Keratinocyte (primary cell): Measurements from ENCODE around the gene RPUSD4. TPM values are rescaled to one million over a fixed set of nuclear protein-coding genes. Genes with fewer than 3 reads are reported as not detected.

ENCODE experiments used
- DNase-seq: peaks from one replicate; pipeline ENCODE4 v3.0.0-alpha.2; 2011; ENCODE audit warnings: low read depth, missing footprints, low spot score
- FAIRE-seq: peaks from 2 replicates; lab custom pipeline; 2011; peaks lifted over from hg19 to GRCh38; lab: Jason Lieb, UNC
- H2AFZ ChIP-seq: 2 replicates; pipeline ENCODE4 v1.6.0; 2012; ENCODE audit warnings: low read length, control low read depth, inconsistent platforms; ENCODE audit not compliant: control insufficient read depth
- H3K27ac ChIP-seq: 2 replicates; pipeline ENCODE4 v1.5.1; 2011; ENCODE audit warnings: low read length; ENCODE audit not compliant: control insufficient read depth, insufficient read depth
- H3K27me3 ChIP-seq: 3 replicates; pipeline ENCODE4 v1.6.0; 2011; ENCODE audit warnings: low read length; ENCODE audit not compliant: control insufficient read depth, insufficient read depth; ENCODE audit errors: extremely low read depth
- H3K36me3 ChIP-seq, 2 experiments: 2 replicates in 1 of 2; 3 replicates in 1 of 2; pipeline ENCODE4 v1.5.1; 2011; ENCODE audit warnings: low read length in 2 of 2, mild to moderate bottlenecking in 1 of 2; ENCODE audit not compliant: control insufficient read depth in 2 of 2, insufficient read depth in 2 of 2; ENCODE audit errors: extremely low read depth in 1 of 2
- H3K4me1 ChIP-seq: 3 replicates; pipeline ENCODE4 v1.5.1; 2011; ENCODE audit warnings: low read length; ENCODE audit not compliant: control insufficient read depth, insufficient read depth; ENCODE audit errors: extremely low read depth
- H3K4me2 ChIP-seq: 3 replicates; pipeline ENCODE4 v1.6.0; 2011; ENCODE audit warnings: low read depth, low read length; ENCODE audit not compliant: control insufficient read depth, insufficient read depth; ENCODE audit errors: extremely low read depth
- H3K4me3 ChIP-seq, 3 experiments: fragments of 200-600 bp in 1 of 3; sonication (generic) in 1 of 3; 2 replicates in 2 of 3; 3 replicates in 1 of 3; pipeline ENCODE4 v1.5.1; 2011 to 2016; ENCODE audit warnings: low read length in 3 of 3, mild to moderate bottlenecking in 3 of 3, control low read depth in 2 of 3, inconsistent platforms in 1 of 3, low read depth in 1 of 3, mixed read lengths in 1 of 3, mixed run types in 1 of 3, moderate library complexity in 1 of 3; ENCODE audit not compliant: control insufficient read depth in 2 of 3, insufficient read depth in 2 of 3; ENCODE audit errors: extremely low read depth in 1 of 3
- H3K79me2 ChIP-seq: 2 replicates; pipeline ENCODE4 v1.6.0; 2012; ENCODE audit warnings: low read length; ENCODE audit not compliant: control insufficient read depth, insufficient read depth
- H3K9ac ChIP-seq: 3 replicates; pipeline ENCODE4 v1.6.0; 2011; ENCODE audit warnings: low read length; ENCODE audit not compliant: control insufficient read depth, insufficient read depth; ENCODE audit errors: extremely low read depth
- H3K9me1 ChIP-seq: 3 replicates; pipeline ENCODE4 v1.6.0; 2011; ENCODE audit warnings: low read length; ENCODE audit not compliant: control insufficient read depth, insufficient read depth; ENCODE audit errors: extremely low read depth
- H3K9me3 ChIP-seq: 2 replicates; pipeline ENCODE4 v1.5.1; 2012; ENCODE audit warnings: low read depth, low read length; ENCODE audit not compliant: control insufficient read depth
- H4K20me1 ChIP-seq: 3 replicates; pipeline ENCODE4 v1.6.0; 2011; ENCODE audit warnings: low read length; ENCODE audit not compliant: control insufficient read depth, insufficient read depth; ENCODE audit errors: extremely low read depth
- EZH2 ChIP-seq: IDR thresholded peaks from one replicate; pipeline ENCODE4 v1.6.1; 2012; ENCODE audit warnings: inconsistent platforms, mild to moderate bottlenecking, low read length, moderate library complexity
- dilution Hi-C: fragments of 300-500 bp; cut with MboI; formaldehyde crosslinking; loops from one replicate; pipeline ENCODE4 v1.7.0; 2020; ENCODE audit warnings: low sequenced_read_pairs; ENCODE audit not compliant: extremely low pct_ligation_motif_present
- polyA plus RNA-seq, 5 experiments: library from polyadenylated mRNA; depleted of rRNA in 3 of 5; stranded (reverse) in 3 of 5; stranded (forward) in 1 of 5; unstranded in 1 of 5; fragments of >200 nt; gene quantifications; 1 replicate in 1 of 5; 2 replicates in 3 of 5; 3 replicates in 1 of 5; pipeline versions ENCODE4 v1.2.1 to v1.2.3, GENCODE V29; 2011 to 2012; ENCODE audit warnings: missing spikeins in 2 of 5, low read depth in 1 of 5, low replicate concordance in 1 of 5
- TF ChIP-seq, protein P1 (sequence below), 3 experiments: IDR thresholded peaks in 1 of 3; conservative IDR thresholded peaks in 1 of 3; optimal IDR thresholded peaks in 1 of 3; 2 replicates in 2 of 3; 3 replicates in 1 of 3; pipeline versions ENCODE3 to v1.5.1; 2011; ENCODE audit warnings: low read length in 3 of 3, mild to moderate bottlenecking in 3 of 3, moderate library complexity in 2 of 3, control low read depth in 1 of 3, inconsistent platforms in 1 of 3; ENCODE audit not compliant: insufficient read depth in 2 of 3; ENCODE audit errors: extremely low read depth in 1 of 3

Gene RPUSD4
- polyA plus RNA-seq, 1 donor (not counting 4 experiments of a cell fraction or from before 2014, with no cell fraction given): 23.8 TPM

DNA sequence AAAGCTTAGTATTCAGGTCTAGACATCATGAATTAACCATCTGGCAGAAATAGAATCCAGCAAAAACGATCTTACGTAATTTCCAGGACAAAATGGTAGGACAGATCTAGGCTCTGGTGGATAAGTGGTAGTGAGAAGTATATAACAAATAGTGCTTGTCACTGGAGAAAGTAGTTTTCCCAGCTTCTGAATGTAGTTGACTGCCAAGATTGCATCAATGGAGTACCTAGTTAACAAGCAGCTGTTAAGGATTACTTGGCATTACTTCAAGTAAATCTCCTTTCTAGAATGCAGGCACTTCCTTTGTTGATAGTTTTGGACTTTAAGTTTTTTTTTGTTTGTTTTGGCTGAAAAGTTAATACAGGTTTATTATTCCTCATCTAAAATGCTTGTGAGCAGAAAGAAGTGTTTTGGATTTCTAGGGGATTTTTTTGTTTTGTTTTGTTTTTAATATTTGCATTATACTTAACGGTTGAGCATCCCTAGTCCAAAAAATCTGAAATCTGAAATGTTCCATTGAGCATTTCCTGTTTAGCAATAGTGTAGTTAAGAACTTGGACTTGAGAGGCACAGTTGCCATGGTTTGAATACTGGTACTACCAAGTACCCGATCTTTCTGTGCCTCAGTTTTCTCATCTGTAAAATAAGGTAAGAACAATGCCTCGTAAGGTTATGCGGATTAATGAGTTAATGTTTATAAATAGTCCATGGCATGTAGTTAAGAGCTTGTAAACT is 20.4 kb upstream of the RPUSD4 start:
- no peaks in the 10 kb centered on the region for H3K9me1 ChIP-seq
- no peak overlapping the region for H3K27ac ChIP-seq
- H3K4me1 ChIP-seq: no peaks in the 10 kb centered on the region
- no peaks in the 10 kb centered on the region for H3K79me2 ChIP-seq
- H2AFZ ChIP-seq: no peak overlapping the region
- no peak overlapping the region for H3K4me2 ChIP-seq
- FAIRE-seq (no peak), DNase-seq (no peak)
- peaks cover 0 to 5% of the 10 kb centered on the region in 2 experiments for H3K36me3 ChIP-seq
- dilution Hi-C loops: no loop called here
- no peaks in the 10 kb centered on the region for H3K9me3 ChIP-seq
- no peak overlapping the region for H3K9ac ChIP-seq
- H3K27me3 ChIP-seq: no peaks in the 10 kb centered on the region
- no peak overlapping the region for H3K4me3 ChIP-seq
- no peaks in the 10 kb centered on the region for H4K20me1 ChIP-seq
- TF ChIP-seq, protein P1, sequence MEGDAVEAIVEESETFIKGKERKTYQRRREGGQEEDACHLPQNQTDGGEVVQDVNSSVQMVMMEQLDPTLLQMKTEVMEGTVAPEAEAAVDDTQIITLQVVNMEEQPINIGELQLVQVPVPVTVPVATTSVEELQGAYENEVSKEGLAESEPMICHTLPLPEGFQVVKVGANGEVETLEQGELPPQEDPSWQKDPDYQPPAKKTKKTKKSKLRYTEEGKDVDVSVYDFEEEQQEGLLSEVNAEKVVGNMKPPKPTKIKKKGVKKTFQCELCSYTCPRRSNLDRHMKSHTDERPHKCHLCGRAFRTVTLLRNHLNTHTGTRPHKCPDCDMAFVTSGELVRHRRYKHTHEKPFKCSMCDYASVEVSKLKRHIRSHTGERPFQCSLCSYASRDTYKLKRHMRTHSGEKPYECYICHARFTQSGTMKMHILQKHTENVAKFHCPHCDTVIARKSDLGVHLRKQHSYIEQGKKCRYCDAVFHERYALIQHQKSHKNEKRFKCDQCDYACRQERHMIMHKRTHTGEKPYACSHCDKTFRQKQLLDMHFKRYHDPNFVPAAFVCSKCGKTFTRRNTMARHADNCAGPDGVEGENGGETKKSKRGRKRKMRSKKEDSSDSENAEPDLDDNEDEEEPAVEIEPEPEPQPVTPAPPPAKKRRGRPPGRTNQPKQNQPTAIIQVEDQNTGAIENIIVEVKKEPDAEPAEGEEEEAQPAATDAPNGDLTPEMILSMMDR (optimal IDR thresholded peaks at IDR 0.05 in 1 of 3, IDR thresholded peaks at IDR 0.05 in 1 of 3, conservative IDR thresholded peaks at IDR 0.05 in 1 of 3; ENCODE audit: extremely low read depth in 1 of 3, insufficient read depth in 2 of 3, low read length in 3 of 3): no peak
- TF ChIP-seq EZH2: no peak

DNA sequence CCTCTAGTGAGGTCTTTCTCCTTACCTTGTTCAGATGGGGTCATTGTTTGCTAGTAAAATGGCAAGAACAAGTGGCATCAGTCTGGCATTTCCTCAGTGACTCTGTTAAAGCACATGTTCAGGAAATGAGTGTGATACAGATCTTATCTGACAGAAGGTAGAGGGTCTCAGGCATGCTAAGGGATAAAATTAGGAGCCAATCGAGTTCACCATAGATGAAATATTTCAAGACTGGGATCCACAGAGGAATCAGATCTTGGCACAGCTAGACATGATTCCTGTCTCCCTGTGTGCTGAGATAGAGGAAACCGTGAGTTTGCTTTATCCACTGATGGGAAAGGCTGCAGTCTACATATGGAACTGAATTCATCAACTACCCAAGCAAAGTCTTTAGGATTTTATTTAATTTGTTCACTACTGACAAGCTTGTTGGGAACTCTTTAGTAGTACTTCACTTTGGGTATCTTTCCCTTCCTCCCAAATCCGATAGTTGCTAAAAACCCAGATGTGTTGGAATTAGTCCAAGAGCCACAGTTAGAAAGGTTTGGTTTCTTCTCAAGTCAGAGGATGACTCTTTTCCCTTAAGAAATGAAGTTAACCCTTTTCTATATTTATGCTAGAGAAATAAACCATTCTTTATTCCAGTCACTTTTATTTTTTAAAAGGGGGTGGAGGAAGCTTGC is 18.5 kb upstream of the RPUSD4 start:
- no peak for DNase-seq
- Histone ChIP-seq H2AFZ (no peak overlapping the region), H3K27me3 (no peaks in the 10 kb centered on the region), H4K20me1 (no peaks in the 10 kb centered on the region), H3K4me3 (no peak overlapping the region), H3K9me1 (no peaks in the 10 kb centered on the region), H3K4me2 (no peak overlapping the region), H3K79me2 (peaks cover 4% of the 10 kb centered on the region), H3K9ac (no peak overlapping the region), H3K27ac (no peak overlapping the region), H3K4me1 (no peaks in the 10 kb centered on the region), H3K9me3 (no peaks in the 10 kb centered on the region), H3K36me3 (peaks cover 0 to 5% of the 10 kb centered on the region in 2 experiments)
- TF ChIP-seq EZH2: no peak
- no peak for FAIRE-seq
- dilution Hi-C loops: no loop called here
